ENCODE results near the gene GSTO1.

DNA sequence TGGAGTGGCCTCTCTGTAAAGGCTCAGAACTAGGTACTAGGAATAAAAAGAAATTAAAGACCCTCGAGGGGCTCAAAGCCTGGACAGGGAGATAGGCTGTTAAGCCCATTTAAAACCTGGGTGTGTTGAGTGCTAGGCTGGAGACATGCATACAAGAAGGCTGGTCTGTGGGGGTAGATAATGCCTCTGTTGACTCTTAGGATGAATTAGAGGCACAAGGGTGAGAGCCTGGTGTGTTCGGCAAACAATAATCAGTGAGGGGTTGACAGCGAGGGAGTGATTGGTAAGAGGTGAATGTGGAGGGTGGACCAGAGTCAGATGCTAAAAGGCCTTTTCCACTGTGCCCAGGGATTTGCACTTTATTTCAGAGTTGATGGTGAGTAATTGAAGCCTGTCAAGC lies 27.0 kb downstream of the GSTO1 start:
- TF ChIP-seq, protein P1, sequence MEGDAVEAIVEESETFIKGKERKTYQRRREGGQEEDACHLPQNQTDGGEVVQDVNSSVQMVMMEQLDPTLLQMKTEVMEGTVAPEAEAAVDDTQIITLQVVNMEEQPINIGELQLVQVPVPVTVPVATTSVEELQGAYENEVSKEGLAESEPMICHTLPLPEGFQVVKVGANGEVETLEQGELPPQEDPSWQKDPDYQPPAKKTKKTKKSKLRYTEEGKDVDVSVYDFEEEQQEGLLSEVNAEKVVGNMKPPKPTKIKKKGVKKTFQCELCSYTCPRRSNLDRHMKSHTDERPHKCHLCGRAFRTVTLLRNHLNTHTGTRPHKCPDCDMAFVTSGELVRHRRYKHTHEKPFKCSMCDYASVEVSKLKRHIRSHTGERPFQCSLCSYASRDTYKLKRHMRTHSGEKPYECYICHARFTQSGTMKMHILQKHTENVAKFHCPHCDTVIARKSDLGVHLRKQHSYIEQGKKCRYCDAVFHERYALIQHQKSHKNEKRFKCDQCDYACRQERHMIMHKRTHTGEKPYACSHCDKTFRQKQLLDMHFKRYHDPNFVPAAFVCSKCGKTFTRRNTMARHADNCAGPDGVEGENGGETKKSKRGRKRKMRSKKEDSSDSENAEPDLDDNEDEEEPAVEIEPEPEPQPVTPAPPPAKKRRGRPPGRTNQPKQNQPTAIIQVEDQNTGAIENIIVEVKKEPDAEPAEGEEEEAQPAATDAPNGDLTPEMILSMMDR (IDR thresholded peaks at IDR 0.05; ENCODE audit: insufficient read depth, low read depth, low read length) = no peak
- no peak for TF ChIP-seq EZH2 (IDR thresholded peaks at IDR 0.05; ENCODE audit: insufficient read depth, low read length)

Data from astrocyte (in vitro differentiated cells and primary cell).